K562 (cell line): ENCODE measurements around the gene TESMIN. TPM values are rescaled to one million over a fixed set of nuclear protein-coding genes. Genes with fewer than 3 reads are reported as not detected.
A peak's percentile ranks its signal among the peaks of the same experiment; 100 is the strongest.

Source experiments
- ATAC-seq: fragments of 200-7000 bp; cut with Tn5 transposase; 3 replicates; pipeline ENCODE4 v1.9.1; 2020; ENCODE audit warnings: moderate library complexity
- BruUV-seq: library from RNA; stranded (reverse); fragments of 400-500 nt; replicated peaks from 2 replicates; lab custom pipeline; 2021; lab: Mats Ljungman, UMichigan
- CTCF ChIA-PET: fragments of 300-600 bp; formaldehyde crosslinking; extraction: SDS; loops from one replicate; lab custom pipeline; 2021; ENCODE audit warnings: low intra/inter-chr PET ratio; lab: Yijun Ruan, JAX
- POLR2A ChIA-PET: fragments of 300-600, 350-650 bp; sonication (Branson Sonifier 250); formaldehyde crosslinking; extraction: SDS; loops from one replicate; lab custom pipeline; 2021; ENCODE audit warnings: antibody characterized with exemption, inconsistent platforms; lab: Yijun Ruan, JAX
- DNase-seq, 4 experiments: peaks; one replicate each; pipeline versions ENCODE4 v3.0.0 to v3.0.0-alpha.2; 2011 to 2018; ENCODE audit warnings: low spot score in 3 of 4, mixed read lengths in 3 of 4; ENCODE audit errors: extremely low read depth in 1 of 4
- FAIRE-seq: peaks from 2 replicates; lab custom pipeline; 2011; peaks lifted over from hg19 to GRCh38; lab: Jason Lieb, UNC
- H2AFZ ChIP-seq: 2 replicates; pipeline ENCODE4 v1.6.0; 2011; ENCODE audit warnings: low read depth, low read length, control low read depth, inconsistent platforms
- H3K27ac ChIP-seq: fragments of 200-600 bp; 3 replicates; pipeline ENCODE4 v1.8.0; 2011; ENCODE audit warnings: low read depth, mild to moderate bottlenecking, control low read depth, inconsistent platforms, low read length, moderate library complexity, mixed read lengths; ENCODE audit errors: extremely low read depth
- H3K27me3 ChIP-seq, 2 experiments: fragments of 300-600 bp in 1 of 2; 2 replicates in 1 of 2; 3 replicates in 1 of 2; pipeline versions ENCODE4 v1.6.0 to v1.8.0; 2011; ENCODE audit warnings: inconsistent platforms in 2 of 2, low read length in 2 of 2, mild to moderate bottlenecking in 1 of 2, mixed read lengths in 1 of 2, moderate library complexity in 1 of 2; ENCODE audit not compliant: control insufficient read depth in 2 of 2, insufficient read depth in 2 of 2
- H3K36me3 ChIP-seq: fragments of 300-600 bp; 3 replicates; pipeline ENCODE4 v1.8.0; 2011; ENCODE audit warnings: mild to moderate bottlenecking, low read length, inconsistent platforms; ENCODE audit not compliant: control insufficient read depth, insufficient read depth
- H3K4me1 ChIP-seq, 2 experiments: fragments of 200-600 bp in 1 of 2; replicated peaks in 1 of 2; 2 replicates in 1 of 2; 3 replicates in 1 of 2; pipeline versions ENCODE4 v1.5.1 to v1.8.0; 2011; ENCODE audit warnings: inconsistent platforms in 2 of 2, low read length in 2 of 2, mild to moderate bottlenecking in 1 of 2, mixed read lengths in 1 of 2, moderate library complexity in 1 of 2; ENCODE audit not compliant: control insufficient read depth in 2 of 2, insufficient read depth in 2 of 2
- H3K4me2 ChIP-seq: 2 replicates; pipeline ENCODE4 v1.6.1; 2011; ENCODE audit warnings: low read length, control low read depth, inconsistent platforms, mixed read lengths; ENCODE audit not compliant: insufficient read depth
- H3K4me3 ChIP-seq: fragments of 200-600 bp; sonication (generic), shearing (Covaris generic); 2 replicates; pipeline ENCODE4 v1.5.1; 2016; ENCODE audit warnings: control low read depth, inconsistent platforms
- H3K79me2 ChIP-seq: fragments of 200-600 bp; 3 replicates; pipeline ENCODE4 v1.8.0; 2011; ENCODE audit warnings: low read length, inconsistent platforms; ENCODE audit not compliant: control insufficient read depth, insufficient read depth
- H3K9ac ChIP-seq, 2 experiments: 2 replicates each; pipeline versions ENCODE4 v1.6.0 to v1.6.1; 2011; ENCODE audit warnings: low read depth in 2 of 2, low read length in 2 of 2, control low read depth in 1 of 2, inconsistent platforms in 1 of 2, mild to moderate bottlenecking in 1 of 2, mixed read lengths in 1 of 2; ENCODE audit not compliant: insufficient read depth in 1 of 2
- H3K9me1 ChIP-seq: one replicate; pipeline ENCODE4 v1.6.0; 2011; ENCODE audit warnings: inconsistent platforms, mild to moderate bottlenecking, low read length, moderate library complexity; ENCODE audit not compliant: control insufficient read depth, insufficient read depth
- H3K9me3 ChIP-seq: replicated peaks from 2 replicates; pipeline ENCODE4 v1.5.1; 2011; ENCODE audit warnings: low read depth, low read length, inconsistent platforms; ENCODE audit not compliant: control insufficient read depth, insufficient read depth
- H4K20me1 ChIP-seq: replicated peaks from 2 replicates; pipeline ENCODE4 v1.6.1; 2011; ENCODE audit warnings: low read length, inconsistent platforms, mixed read lengths; ENCODE audit not compliant: control insufficient read depth, insufficient read depth
- C11orf30 ChIP-seq: fragments of 450-650 bp; IDR thresholded peaks from 2 replicates; pipeline ENCODE4 v1.6.1; 2016; ENCODE audit warnings: low read depth, mild to moderate bottlenecking
- MAFF ChIP-seq: IDR thresholded peaks from 2 replicates; pipeline ENCODE4 v1.6.1; 2012; ENCODE audit warnings: low read length, improper control_type of control experiment
- MAFG ChIP-seq: fragments of 450-650 bp; conservative IDR thresholded peaks from 2 replicates; pipeline ENCODE4 v1.6.1; 2016; ENCODE audit warnings: missing genetic modification characterization, missing compliant biosample characterization
- MAFK ChIP-seq: IDR thresholded peaks from 2 replicates; pipeline ENCODE4 v1.6.1; 2011; ENCODE audit warnings: low read length, improper control_type of control experiment
- POLR3A ChIP-seq: IDR thresholded peaks from 2 replicates; pipeline ENCODE4 v1.6.1; 2011; ENCODE audit warnings: borderline replicate concordance, mild to moderate bottlenecking, moderate library complexity; ENCODE audit not compliant: insufficient read length, insufficient read depth; ENCODE audit errors: extremely low read depth
- RAD21 ChIP-seq, 2 experiments: fragments of 250-450 bp in 1 of 2; fragments of 450-650 bp in 1 of 2; sonication (Bioruptor Pico) in 1 of 2; formaldehyde crosslinking in 1 of 2; IDR thresholded peaks in 1 of 2; conservative IDR thresholded peaks in 1 of 2; 2 replicates each; pipeline versions ENCODE4 v1.4.0 to v1.8.0; 2020 to 2022; ENCODE audit warnings: mild to moderate bottlenecking in 2 of 2, moderate library complexity in 1 of 2
- SOX6 ChIP-seq: fragments of 450-650 bp; IDR thresholded peaks from 2 replicates; pipeline ENCODE4 v1.6.1; 2014; ENCODE audit warnings: mild to moderate bottlenecking
- TEAD4 ChIP-seq, 2 experiments: sonication (generic) in 1 of 2; formaldehyde crosslinking in 1 of 2; IDR thresholded peaks; 2 replicates each; pipeline versions ENCODE4 v1.6.1 to v1.8.0; 2012 to 2022; ENCODE audit warnings: borderline replicate concordance in 1 of 2, inconsistent platforms in 1 of 2, low read length in 1 of 2, mild to moderate bottlenecking in 1 of 2, missing genetic modification reagents in 1 of 2
- ZKSCAN1 ChIP-seq: fragments of 150-350 bp; IDR thresholded peaks from 2 replicates; pipeline ENCODE4 v1.6.1; 2016; ENCODE audit warnings: low read depth, low read length
- ZNF316 ChIP-seq: fragments of 450-650 bp; IDR thresholded peaks from 2 replicates; pipeline ENCODE4 v1.6.1; 2016
- ZNF644 ChIP-seq: fragments of 200-800 bp; sonication (Bioruptor generic); IDR thresholded peaks from 2 replicates; pipeline ENCODE4 v1.6.1; 2016; ENCODE audit warnings: low read depth, missing genetic modification characterization, missing compliant biosample characterization
- ZNF830 ChIP-seq: fragments of 250-450 bp; sonication (Bioruptor Pico); IDR thresholded peaks from 2 replicates; pipeline ENCODE4 v1.5.0; 2021; ENCODE audit warnings: mild to moderate bottlenecking
- WGBS: fragments of 100-300 bp; shearing (Covaris generic); methylation state at CpG from one replicate; pipeline ENCODE4 v1.1.6; 2016; ENCODE audit warnings: low coverage, mixed read lengths; ENCODE audit not compliant: insufficient coverage; ENCODE audit errors: missing lambda C conversion rate; 5-methylcytosine and 5-hydroxymethylcytosine counted together
- in situ Hi-C: fragments of 300-500 bp; cut with MboI; formaldehyde crosslinking; loops from 4 replicates; pipeline ENCODE4 v1.15.0; 2018; ENCODE audit warnings: inconsistent platforms, mixed read lengths
- intact Hi-C: fragments of 100-400 bp; cut with micrococcal nuclease; formaldehyde crosslinking; loops from 2 replicates; pipeline ENCODE4 v1.14.2; 2022
- polyA plus RNA-seq, 8 experiments: library from polyadenylated mRNA; depleted of rRNA in 4 of 8; stranded (reverse) in 5 of 8; unstranded in 3 of 8; fragments of >200 nt; fragmentation: Nextera tagmentation in 2 of 8; fragmentation: Illumina TruSeq in 1 of 8; extraction: Ambion mirVana in 2 of 8; extraction: Trizol in 1 of 8; gene quantifications; 2 replicates each; pipeline versions ENCODE4 v1.2.1 to v1.2.3, GENCODE V29; 2011 to 2014; ENCODE audit warnings: inconsistent platforms in 1 of 8, missing spikeins in 1 of 8
- total RNA-seq, 7 experiments: library from RNA; depleted of rRNA in 6 of 7; stranded (reverse); fragments of >200 nt in 6 of 7; fragmentation: Illumina TruSeq in 2 of 7; extraction: Trizol in 2 of 7; gene quantifications; 2 replicates each; pipeline versions ENCODE4 v1.2.1 to v1.2.3, GENCODE V29; 2011 to 2021; ENCODE audit warnings: low replicate concordance in 1 of 7
- TF ChIP-seq, protein P1 (sequence below), 3 experiments: IDR thresholded peaks in 2 of 3; conservative IDR thresholded peaks in 1 of 3; 2 replicates each; pipeline ENCODE4 v1.5.1; 2011 to 2012; ENCODE audit warnings: low read length in 3 of 3, mild to moderate bottlenecking in 3 of 3, control low read depth in 2 of 3, improper control_type of control experiment in 1 of 3, inconsistent platforms in 1 of 3, low read depth in 1 of 3, mixed read lengths in 1 of 3, moderate library complexity in 1 of 3; ENCODE audit not compliant: insufficient read depth in 2 of 3

The TESMIN gene
- total and polyA plus RNA-seq, 9 of the 15 experiments (the other 6 are each of a cell fraction or from before 2014, with no cell fraction given) = 8.9 to 50.5 (median 15.0) TPM

DNA sequence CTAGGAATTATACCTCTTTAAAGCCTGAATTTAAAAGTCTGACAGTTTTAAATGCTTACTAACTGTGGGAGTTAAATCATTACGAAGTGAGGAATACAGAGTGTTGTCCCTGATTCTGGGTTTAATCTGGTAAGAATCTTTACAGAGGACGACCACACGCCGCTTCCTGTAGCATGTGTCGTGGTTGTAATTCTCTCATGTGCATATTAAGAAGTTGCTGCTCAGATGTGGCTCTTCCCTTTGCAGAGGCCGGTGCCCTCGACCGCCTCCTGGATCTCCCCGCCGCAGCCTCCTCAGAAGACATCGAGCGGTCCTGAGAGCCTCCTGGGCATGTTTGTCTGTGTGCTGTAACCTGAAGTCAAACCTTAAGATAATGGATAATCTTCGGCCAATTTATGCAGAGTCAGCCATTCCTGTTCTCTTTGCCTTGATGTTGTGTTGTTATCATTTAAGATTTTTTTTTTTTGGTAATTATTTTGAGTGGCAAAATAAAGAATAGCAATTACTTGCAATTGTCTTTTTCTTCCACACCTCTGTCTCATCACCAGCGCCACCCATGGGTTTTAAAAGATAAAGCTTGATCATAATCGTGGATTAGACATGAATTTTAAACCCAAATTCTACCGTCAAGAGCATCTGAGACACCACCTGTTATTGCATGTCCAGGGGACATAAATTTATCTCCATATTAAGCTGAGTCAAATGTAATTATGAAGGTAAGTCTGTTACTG lies 60.5 kb downstream of the TESMIN start:
- peaks cover 0 to 10% of the 10 kb centered on the region in 2 experiments; a peak in 2 of 5 replicates for H3K4me1 ChIP-seq
- no peak overlapping the region for H3K9ac ChIP-seq
- 78% methylated on average over 16 of the region's 16 CpGs for WGBS
- H3K36me3 ChIP-seq = peaks cover 48% of the 10 kb centered on the region
- ChIA-PET CTCF (no interaction called here), POLR2A (interaction anchor here (0.7 to 1.8 kb wide), 4 partner anchors 11 to 92 kb away, joined by 3 to 6 read pairs (median 4); no protein-coding TSS in a partner anchor)
- H2AFZ ChIP-seq = no peak overlapping the region
- FAIRE-seq (peak; percentile 15), ATAC-seq (no peak), DNase-seq (no peak)
- intact Hi-C loops = no loop called here
- H3K79me2 ChIP-seq = no peaks in the 10 kb centered on the region
- H3K27ac ChIP-seq = no peak overlapping the region
- in situ Hi-C loops = loop anchor here (25.0 kb wide), 1 partner anchor 1154 kb away; no protein-coding TSS in a partner anchor
- H3K27me3 ChIP-seq = peaks cover 0 to 3% of the 10 kb centered on the region in 2 experiments; a peak in 1 of 5 replicates
- peak; percentile 80 for TF ChIP-seq C11orf30
- no peak for TF ChIP-seq SOX6
- TF ChIP-seq MAFG (tag) = peak; percentile 75
- peak; percentile 92 for TF ChIP-seq ZNF316
- TF ChIP-seq RAD21 (CRISPR knock-in tag; conservative IDR thresholded peaks at IDR 0.05 in 1 of 2, IDR thresholded peaks at IDR 0.05 in 1 of 2) = peak in 1 of 2 experiments; percentile 18; a peak in 2 of 4 replicates
- no peak for TF ChIP-seq TEAD4 (IDR thresholded peaks at IDR 0.05; ENCODE audit: low read length)
- TF ChIP-seq TEAD4 (CRISPR knock-in tag; IDR thresholded peaks at IDR 0.05; ENCODE audit: borderline replicate concordance) = no peak
- TF ChIP-seq MAFK = peak; percentile 78
- no peak for TF ChIP-seq ZNF830 (CRISPR knock-in tag)
- TF ChIP-seq ZNF644 (tag) = no peak
- no peak for TF ChIP-seq ZKSCAN1
- peak; percentile 79 for TF ChIP-seq MAFF
- no peak for TF ChIP-seq POLR3A
- TF ChIP-seq, protein P1, sequence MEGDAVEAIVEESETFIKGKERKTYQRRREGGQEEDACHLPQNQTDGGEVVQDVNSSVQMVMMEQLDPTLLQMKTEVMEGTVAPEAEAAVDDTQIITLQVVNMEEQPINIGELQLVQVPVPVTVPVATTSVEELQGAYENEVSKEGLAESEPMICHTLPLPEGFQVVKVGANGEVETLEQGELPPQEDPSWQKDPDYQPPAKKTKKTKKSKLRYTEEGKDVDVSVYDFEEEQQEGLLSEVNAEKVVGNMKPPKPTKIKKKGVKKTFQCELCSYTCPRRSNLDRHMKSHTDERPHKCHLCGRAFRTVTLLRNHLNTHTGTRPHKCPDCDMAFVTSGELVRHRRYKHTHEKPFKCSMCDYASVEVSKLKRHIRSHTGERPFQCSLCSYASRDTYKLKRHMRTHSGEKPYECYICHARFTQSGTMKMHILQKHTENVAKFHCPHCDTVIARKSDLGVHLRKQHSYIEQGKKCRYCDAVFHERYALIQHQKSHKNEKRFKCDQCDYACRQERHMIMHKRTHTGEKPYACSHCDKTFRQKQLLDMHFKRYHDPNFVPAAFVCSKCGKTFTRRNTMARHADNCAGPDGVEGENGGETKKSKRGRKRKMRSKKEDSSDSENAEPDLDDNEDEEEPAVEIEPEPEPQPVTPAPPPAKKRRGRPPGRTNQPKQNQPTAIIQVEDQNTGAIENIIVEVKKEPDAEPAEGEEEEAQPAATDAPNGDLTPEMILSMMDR (IDR thresholded peaks at IDR 0.05 in 2 of 3, conservative IDR thresholded peaks at IDR 0.05 in 1 of 3; ENCODE audit: insufficient read depth in 2 of 3, low read depth in 1 of 3, low read length in 3 of 3) = peak in 2 of 3 experiments; percentile 2 to 6; a peak in 1 of 6 replicates
- H3K9me3 ChIP-seq = peaks cover 4% of the 10 kb centered on the region; the same call in 1 of the 2 replicates
- no peaks in the 10 kb centered on the region for H3K9me1 ChIP-seq
- no peaks in the 10 kb centered on the region for H4K20me1 ChIP-seq
- no peak overlapping the region for H3K4me3 ChIP-seq
- BruUV-seq = no TSS peak
- H3K4me2 ChIP-seq = no peak overlapping the region
